ENCODE data around the gene HSD17B10. TPM values are rescaled to one million over a fixed set of nuclear protein-coding genes. Genes with fewer than 3 reads are reported as not detected.

Gene HSD17B10
- total and polyA plus RNA-seq, 2 of the 13 experiments (the other 11 are each of a cell fraction or from before 2014, with no cell fraction given), result 68.7 to 84.7 TPM

- TF ChIP-seq SIN3B (IDR thresholded peaks at IDR 0.05; ENCODE audit: low read length) (peak; percentile 22; the same call in 1 of the 2 replicates), ERF (CRISPR knock-in tag; IDR thresholded peaks at IDR 0.05) (peak; percentile 37; the same call in 1 of the 2 replicates), ZNF160 (CRISPR knock-in tag; IDR thresholded peaks at IDR 0.05) (no peak), SSRP1 (CRISPR knock-in tag; IDR thresholded peaks at IDR 0.05) (no peak), POLR2G (IDR thresholded peaks at IDR 0.05; ENCODE audit: low read depth, low read length) (peak; percentile 78), MXI1 (IDR thresholded peaks at IDR 0.05; ENCODE audit: borderline replicate concordance, low read depth, low read length) (peak; percentile 73; the same call in 1 of the 3 replicates), JDP2 (CRISPR knock-in tag; IDR thresholded peaks at IDR 0.05; ENCODE audit: borderline replicate concordance) (no peak), GRHL1 (CRISPR knock-in tag; conservative IDR thresholded peaks at IDR 0.05) (no peak), ZNF710 (CRISPR knock-in tag; IDR thresholded peaks at IDR 0.05; ENCODE audit: borderline replicate concordance) (no peak), ARHGAP35 (CRISPR knock-in tag; IDR thresholded peaks at IDR 0.05; ENCODE audit: borderline replicate concordance) (no peak), ZNF776 (CRISPR knock-in tag; IDR thresholded peaks at IDR 0.05) (no peak), ZSCAN12 (CRISPR knock-in tag; IDR thresholded peaks at IDR 0.05) (no peak), XRCC5 (optimal IDR thresholded peaks at IDR 0.05; ENCODE audit: low read length) (no peak), KAT8 (CRISPR knock-in tag; IDR thresholded peaks at IDR 0.05) (0 out of 2 replicates have a peak, but pooled peaks have one; percentile 56), GABPA (IDR thresholded peaks at IDR 0.05; ENCODE audit: low read depth, low read length) (peak; percentile 53), GABPA (CRISPR knock-in tag; IDR thresholded peaks at IDR 0.05; ENCODE audit: low read depth) (peak; percentile 70), HNF4A (CRISPR knock-in tag; IDR thresholded peaks at IDR 0.05) (no peak)
- TF ChIP-seq, protein P1, sequence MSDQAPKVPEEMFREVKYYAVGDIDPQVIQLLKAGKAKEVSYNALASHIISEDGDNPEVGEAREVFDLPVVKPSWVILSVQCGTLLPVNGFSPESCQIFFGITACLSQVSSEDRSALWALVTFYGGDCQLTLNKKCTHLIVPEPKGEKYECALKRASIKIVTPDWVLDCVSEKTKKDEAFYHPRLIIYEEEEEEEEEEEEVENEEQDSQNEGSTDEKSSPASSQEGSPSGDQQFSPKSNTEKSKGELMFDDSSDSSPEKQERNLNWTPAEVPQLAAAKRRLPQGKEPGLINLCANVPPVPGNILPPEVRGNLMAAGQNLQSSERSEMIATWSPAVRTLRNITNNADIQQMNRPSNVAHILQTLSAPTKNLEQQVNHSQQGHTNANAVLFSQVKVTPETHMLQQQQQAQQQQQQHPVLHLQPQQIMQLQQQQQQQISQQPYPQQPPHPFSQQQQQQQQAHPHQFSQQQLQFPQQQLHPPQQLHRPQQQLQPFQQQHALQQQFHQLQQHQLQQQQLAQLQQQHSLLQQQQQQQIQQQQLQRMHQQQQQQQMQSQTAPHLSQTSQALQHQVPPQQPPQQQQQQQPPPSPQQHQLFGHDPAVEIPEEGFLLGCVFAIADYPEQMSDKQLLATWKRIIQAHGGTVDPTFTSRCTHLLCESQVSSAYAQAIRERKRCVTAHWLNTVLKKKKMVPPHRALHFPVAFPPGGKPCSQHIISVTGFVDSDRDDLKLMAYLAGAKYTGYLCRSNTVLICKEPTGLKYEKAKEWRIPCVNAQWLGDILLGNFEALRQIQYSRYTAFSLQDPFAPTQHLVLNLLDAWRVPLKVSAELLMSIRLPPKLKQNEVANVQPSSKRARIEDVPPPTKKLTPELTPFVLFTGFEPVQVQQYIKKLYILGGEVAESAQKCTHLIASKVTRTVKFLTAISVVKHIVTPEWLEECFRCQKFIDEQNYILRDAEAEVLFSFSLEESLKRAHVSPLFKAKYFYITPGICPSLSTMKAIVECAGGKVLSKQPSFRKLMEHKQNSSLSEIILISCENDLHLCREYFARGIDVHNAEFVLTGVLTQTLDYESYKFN (CRISPR knock-in tag; conservative IDR thresholded peaks at IDR 0.05), result no peak
These were observed at the start of gene HSD17B10 (continued) for GRCh38 chrX:53433651-53434639.

All from HepG2 (cell line).